ENCODE results near the gene DOCK6.

DNA sequence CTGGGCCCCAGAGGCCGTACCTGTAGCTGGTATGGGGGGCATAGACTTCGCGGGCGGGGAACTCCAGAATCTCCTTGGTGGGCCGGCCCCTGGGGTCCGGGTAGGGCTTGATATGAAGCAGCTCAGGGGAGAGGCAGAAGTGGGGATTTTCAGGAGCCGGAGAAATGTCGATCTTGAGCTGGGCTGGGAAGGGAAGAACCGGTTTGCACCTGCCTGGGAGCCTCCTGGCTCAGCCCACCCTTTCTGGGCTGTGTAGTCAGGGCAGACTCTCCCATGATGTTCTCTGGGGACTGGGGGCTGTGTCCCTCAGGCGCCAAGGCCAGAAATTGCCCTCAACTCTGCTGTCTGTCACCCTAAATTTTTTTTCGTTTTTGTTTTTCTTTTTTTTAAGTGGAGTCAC is 20.3 kb downstream of the DOCK6 start:
- no peak for TF ChIP-seq EZH2 (IDR thresholded peaks at IDR 0.05; ENCODE audit: low read length)
- TF ChIP-seq, protein P1, sequence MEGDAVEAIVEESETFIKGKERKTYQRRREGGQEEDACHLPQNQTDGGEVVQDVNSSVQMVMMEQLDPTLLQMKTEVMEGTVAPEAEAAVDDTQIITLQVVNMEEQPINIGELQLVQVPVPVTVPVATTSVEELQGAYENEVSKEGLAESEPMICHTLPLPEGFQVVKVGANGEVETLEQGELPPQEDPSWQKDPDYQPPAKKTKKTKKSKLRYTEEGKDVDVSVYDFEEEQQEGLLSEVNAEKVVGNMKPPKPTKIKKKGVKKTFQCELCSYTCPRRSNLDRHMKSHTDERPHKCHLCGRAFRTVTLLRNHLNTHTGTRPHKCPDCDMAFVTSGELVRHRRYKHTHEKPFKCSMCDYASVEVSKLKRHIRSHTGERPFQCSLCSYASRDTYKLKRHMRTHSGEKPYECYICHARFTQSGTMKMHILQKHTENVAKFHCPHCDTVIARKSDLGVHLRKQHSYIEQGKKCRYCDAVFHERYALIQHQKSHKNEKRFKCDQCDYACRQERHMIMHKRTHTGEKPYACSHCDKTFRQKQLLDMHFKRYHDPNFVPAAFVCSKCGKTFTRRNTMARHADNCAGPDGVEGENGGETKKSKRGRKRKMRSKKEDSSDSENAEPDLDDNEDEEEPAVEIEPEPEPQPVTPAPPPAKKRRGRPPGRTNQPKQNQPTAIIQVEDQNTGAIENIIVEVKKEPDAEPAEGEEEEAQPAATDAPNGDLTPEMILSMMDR (optimal IDR thresholded peaks at IDR 0.05 in 1 of 3, IDR thresholded peaks at IDR 0.05 in 1 of 3, conservative IDR thresholded peaks at IDR 0.05 in 1 of 3; ENCODE audit: extremely low read depth in 1 of 3, insufficient read depth in 2 of 3, low read length in 3 of 3) = no peak

Data from keratinocyte (primary cell).